ENCODE data around the gene CLIC2. TPM values are rescaled to one million over a fixed set of nuclear protein-coding genes. Genes with fewer than 3 reads are reported as not detected.
"Not testable (repeated sequence)": the region's sequence is repeated elsewhere in the genome, so short reads cannot be mapped to it uniquely, and the experiment has no call there.

The CLIC2 gene
- 10 to 100 TPM; 15.3 to 36.8 (median 21.0) TPM for total RNA-seq

DNA sequence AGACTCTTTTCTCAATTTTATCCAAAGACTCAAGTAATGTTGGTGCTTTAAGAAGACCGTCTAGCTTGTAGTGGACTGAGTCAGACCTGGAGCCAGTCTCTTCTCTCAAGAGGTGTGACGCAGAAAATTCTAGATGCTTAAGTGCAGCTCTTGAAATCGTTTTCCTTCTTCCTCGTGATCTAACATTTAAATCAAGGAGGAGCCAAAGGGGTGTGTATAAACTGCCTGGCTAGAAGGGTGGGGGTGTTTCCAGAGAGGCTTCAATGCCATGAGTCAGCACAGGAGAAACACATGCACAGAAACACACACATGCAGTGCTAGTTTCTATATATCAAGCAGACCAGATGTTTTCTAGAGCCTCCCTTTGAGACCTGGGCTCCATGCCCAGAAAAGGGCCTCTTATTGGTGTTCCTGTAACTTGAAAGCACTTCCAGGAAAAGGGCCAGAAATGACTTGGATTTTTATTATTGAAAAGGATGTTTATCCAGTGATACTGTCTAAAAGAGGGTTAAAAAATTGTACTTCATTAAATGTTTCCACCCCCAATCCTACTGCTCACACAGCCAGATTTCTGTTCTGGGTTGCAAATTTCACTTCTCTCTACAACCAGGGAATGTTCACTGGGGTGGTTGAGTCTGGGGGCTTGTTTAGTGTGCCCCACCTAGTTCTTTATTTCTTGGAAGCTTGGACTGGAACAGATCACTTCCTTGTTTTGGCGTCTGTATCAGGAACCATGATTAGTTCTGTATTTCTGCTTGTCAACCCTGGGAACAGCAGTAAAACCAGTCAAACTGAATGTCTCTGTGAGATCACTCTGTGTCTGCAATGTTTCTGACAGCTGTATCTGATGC, at the start of gene CLIC2:
CLIC2 (minus strand) TSS at position 129 of the 851 bp plus-strand sequence. CDS start 187 bp downstream, outside the sequence.
- Histone ChIP-seq H3K9me3 (no peaks in the 10 kb centered on the region), H3K4me1 (no peaks in the 10 kb centered on the region), H3K36me3 (no peaks in the 10 kb centered on the region), H3K4me3 (peak within 1 kb of the TSS; percentile 8 to 23), H3K27ac (peak within 1 kb of the TSS; percentile 63 to 78), H3K27me3 (no peaks in the 10 kb centered on the region)
- peak; percentile 27 to 54 for DNase-seq
- intact Hi-C loops (cut with DNase I; ENCODE audit: low total_unique reads) = no loop called here
- no peak for TF ChIP-seq CTCF (IDR thresholded peaks at IDR 0.05)
- TF ChIP-seq POLR2A (IDR thresholded peaks at IDR 0.05) = peak in 1 of 2 donors; percentile 43

- H3K4me1 ChIP-seq; H3K27me3 ChIP-seq; H3K27ac ChIP-seq; DNase-seq; H3K4me3 ChIP-seq; intact Hi-C loops (cut with DNase I; ENCODE audit: low total_unique reads); H3K9me3 ChIP-seq; H3K36me3 ChIP-seq: not testable (repeated sequence)
Measured at GRCh38 chrX:155382529-155382967, 48.1 kb upstream of the CLIC2 start.

- H3K9me3 ChIP-seq; H3K27me3 ChIP-seq; H3K4me3 ChIP-seq; H3K36me3 ChIP-seq; intact Hi-C loops (cut with DNase I; ENCODE audit: low total_unique reads); H3K27ac ChIP-seq; DNase-seq; H3K4me1 ChIP-seq: not testable (repeated sequence)
Measured at GRCh38 chrX:155381843-155382528, 47.6 kb upstream of the CLIC2 start, which contains the start of gene F8A2. F8A2 (plus strand) TSS chrX:155382095; CDS start chrX:155382115, 20 bp downstream.

DNA sequence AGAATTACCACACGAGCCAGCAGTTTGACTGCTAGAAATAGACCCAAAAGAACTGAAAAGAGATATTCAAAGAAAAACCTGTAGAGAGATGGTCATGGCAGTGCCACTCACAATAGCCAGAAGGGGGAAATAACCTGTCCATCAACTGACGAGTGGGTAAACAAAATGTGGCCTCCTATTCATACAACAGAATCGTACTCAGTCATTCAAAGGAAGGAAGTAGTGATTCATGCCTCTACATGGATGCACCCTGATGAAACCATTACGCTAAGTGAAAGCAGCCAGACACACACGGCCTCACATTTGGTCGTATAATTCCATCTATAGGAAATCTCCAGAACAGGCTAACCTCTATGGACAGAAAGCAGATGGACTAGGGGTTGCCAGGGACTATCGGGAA, 45.4 kb upstream of the CLIC2 start:
- DNase-seq; H3K4me1 ChIP-seq; H3K27ac ChIP-seq; H3K4me3 ChIP-seq; H3K27me3 ChIP-seq; intact Hi-C loops (cut with DNase I; ENCODE audit: low total_unique reads); H3K36me3 ChIP-seq; H3K9me3 ChIP-seq: not testable (repeated sequence)

DNA sequence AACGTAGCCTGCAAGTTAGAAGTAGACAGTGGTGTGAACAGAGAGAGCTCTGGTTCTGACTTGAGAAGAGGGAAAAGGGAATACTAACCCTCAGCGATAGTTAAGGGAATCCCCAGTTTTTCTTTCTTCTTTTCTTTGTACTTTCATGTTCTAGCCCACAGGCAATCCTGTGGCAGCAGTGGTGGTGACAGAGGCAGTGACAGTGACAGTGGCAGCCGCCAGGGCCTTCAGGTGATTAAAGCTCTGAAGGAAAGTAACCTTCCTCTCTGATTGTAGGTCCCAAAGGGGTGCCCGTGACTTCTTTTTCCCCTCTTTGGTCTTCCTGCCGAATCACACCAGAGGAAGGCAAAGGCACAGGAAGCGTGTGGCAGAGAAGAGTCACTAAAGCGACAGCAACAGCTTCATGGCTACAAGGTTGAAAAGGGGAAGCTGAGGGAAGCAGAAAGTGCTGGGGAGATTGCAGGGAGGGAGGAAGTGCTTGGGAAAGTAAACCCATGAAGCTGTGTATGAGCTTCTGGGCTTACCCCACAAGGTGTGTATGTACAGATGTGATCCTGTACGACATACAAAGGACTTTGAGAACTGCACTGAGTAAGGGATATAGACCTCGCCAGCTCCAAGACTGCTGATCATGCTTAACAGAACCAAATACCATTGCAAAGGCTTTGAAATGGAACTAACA, 39.5 kb upstream of the CLIC2 start:
- H3K9me3 ChIP-seq; H3K4me3 ChIP-seq; H3K27ac ChIP-seq; DNase-seq; H3K4me1 ChIP-seq; intact Hi-C loops (cut with DNase I; ENCODE audit: low total_unique reads); H3K27me3 ChIP-seq; H3K36me3 ChIP-seq: not testable (repeated sequence)

GRCh38 chrX:155363712-155364111, 29.3 kb upstream of the CLIC2 start:
- H3K27me3 ChIP-seq; intact Hi-C loops (cut with DNase I; ENCODE audit: low total_unique reads); H3K4me1 ChIP-seq; DNase-seq; H3K4me3 ChIP-seq; H3K36me3 ChIP-seq; H3K9me3 ChIP-seq; H3K27ac ChIP-seq: not testable (repeated sequence)

DNA sequence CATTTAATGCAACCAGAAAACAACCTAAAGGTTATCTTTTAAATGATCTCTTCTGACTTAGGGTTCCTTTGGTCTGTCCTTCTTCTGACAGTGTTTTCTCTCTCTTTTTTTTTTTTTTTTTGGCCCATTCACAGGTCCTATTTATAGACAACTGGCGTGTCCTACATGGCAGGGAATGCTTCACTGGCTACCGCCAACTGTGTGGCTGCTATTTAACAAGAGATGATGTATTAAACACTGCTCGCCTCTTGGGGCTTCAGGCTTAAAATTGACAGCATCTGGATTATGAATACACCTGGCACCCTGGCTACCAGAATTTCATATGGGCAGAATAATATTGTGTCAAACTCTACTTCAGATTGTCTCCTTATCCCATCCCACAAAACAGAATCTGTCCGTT, 15.0 kb upstream of the CLIC2 start:
- intact Hi-C loops (cut with DNase I; ENCODE audit: low total_unique reads); H3K27ac ChIP-seq; H3K4me1 ChIP-seq; H3K27me3 ChIP-seq; H3K9me3 ChIP-seq; H3K4me3 ChIP-seq; H3K36me3 ChIP-seq; DNase-seq: not testable (repeated sequence)

GRCh38 chrX:155345689-155346088, 11.3 kb upstream of the CLIC2 start:
- intact Hi-C loops (cut with DNase I; ENCODE audit: low total_unique reads); H3K36me3 ChIP-seq; H3K27me3 ChIP-seq; H3K4me1 ChIP-seq; DNase-seq; H3K27ac ChIP-seq; H3K9me3 ChIP-seq; H3K4me3 ChIP-seq: not testable (repeated sequence)

- not testable (repeated sequence) for H3K27me3 ChIP-seq
Measured at GRCh38 chrX:155335337-155335712, 911 bp upstream of the CLIC2 start.

More at GRCh38 chrX:155335337-155335712, 911 bp upstream of the CLIC2 start:
- H3K9me3 ChIP-seq; H3K4me3 ChIP-seq; H3K36me3 ChIP-seq; H3K4me1 ChIP-seq; DNase-seq; intact Hi-C loops (cut with DNase I; ENCODE audit: low total_unique reads): not testable (repeated sequence)
- H3K27ac ChIP-seq = peak overlapping the region; percentile 63 to 78

All from uterus (tissue), 4 donors.